NCI-H2029 (cell line): ENCODE results near the gene TRMO.

Source experiments
- DNase-seq: peaks from one replicate; lab custom pipeline; 2025; lab: John Stamatoyannopoulos, UW

The TRMO gene

DNA sequence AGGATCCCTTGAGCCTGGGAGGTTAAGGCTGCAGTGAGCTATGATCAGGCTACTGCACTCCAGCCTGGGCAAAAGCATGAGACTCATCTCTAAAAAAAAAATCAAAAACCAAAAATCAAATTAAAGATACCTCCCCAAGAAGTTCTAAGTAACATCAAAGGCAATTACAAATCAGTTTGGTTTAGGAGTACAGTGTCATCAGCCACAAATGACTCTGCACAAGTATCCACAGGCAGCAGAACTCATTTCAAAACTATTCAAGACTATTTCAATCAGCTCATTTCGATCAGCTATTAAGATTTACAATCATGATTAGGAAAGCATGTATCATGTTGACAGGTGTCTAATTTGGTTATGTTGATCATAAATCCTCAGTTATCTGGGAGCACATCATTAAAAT, 19.1 kb downstream of the TRMO start:
- no peak for DNase-seq

DNA sequence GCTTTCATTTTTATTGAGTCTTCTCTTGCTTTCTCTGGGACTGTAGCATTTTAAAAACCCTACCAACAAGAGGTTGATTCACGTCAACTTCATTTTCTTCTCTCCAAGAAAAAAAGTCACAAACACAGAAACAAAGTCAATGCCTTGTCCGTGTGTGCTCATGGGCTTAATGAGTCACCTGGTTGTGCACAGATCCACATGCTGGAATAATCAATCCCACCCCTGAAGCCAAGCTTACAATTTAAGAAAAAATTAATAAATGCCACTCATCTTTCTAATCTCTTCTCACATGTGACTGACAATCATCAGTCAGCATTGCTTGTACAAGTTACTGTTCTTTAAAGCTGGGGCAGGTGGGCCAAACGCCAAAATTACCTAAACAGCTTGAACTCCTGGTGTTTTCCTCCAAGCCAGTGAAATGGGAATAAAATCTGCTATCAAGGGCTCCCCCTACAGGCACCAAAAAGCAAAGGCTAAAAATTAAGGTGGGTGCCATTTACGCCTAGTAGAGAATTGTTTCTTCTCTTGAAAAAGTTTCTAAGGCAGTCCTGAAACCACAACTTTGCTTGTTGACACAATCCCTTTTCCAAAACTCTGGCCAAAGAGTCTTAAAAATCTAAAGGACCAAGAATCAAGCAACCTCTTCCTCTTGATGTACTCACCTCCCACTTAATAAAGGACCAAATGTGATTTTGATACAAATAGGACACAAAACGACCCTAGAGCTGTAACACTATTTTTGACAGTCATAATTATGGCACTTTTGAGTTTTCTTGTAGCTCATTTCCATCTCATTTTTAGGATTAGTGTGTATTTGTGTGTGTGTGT, 21.3 kb downstream of the TRMO start:
- DNase-seq, result peak; percentile 13

- DNase-seq, result no peak
Observed at GRCh38 chr9:97900103-97900737, 22.1 kb downstream of the TRMO start.

- DNase-seq, result no peak
Observed at GRCh38 chr9:97895695-97896332, 26.5 kb downstream of the TRMO start.

DNA sequence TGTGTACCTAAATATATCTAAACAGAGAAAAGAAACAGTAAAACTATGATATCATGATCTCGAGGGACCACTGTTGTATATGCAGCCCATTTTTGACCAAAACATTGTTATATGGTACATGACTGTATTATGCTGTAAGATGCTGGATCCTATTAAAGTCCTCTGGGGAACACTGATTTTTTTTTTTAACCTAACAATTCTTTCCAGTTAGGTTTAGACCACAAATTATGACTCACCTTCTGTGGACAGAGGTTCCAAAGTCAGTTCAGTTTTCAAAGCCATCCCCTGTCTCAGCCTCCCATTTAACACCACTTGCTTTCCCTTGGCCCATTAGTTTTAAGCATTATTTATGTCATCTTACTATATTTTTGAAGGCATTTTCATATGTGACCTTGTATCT, 27.1 kb downstream of the TRMO start:
- no peak for DNase-seq

GRCh38 chr9:97892421-97892820, 29.9 kb downstream of the TRMO start:
- DNase-seq, result no peak

DNA sequence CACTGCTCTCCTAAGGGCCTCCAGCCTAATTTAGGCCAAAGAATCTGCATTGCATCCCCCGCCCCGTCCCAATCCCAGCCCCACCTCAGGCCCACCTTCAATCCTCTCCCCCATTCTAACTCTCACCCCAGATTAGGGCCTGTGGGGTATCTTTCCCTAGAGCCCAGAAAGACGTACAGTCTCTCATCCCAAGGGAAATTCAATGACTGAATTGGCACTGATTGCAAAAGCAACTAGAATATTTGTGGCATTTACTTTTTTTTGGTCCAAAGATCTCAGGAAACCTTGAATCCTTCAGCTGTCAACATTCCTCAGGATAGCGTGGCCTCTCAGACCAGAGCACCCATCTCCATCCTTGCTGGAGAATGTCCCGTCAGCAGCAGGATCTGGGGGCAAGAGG, 30.6 kb downstream of the TRMO start:
- DNase-seq, result no peak

DNA sequence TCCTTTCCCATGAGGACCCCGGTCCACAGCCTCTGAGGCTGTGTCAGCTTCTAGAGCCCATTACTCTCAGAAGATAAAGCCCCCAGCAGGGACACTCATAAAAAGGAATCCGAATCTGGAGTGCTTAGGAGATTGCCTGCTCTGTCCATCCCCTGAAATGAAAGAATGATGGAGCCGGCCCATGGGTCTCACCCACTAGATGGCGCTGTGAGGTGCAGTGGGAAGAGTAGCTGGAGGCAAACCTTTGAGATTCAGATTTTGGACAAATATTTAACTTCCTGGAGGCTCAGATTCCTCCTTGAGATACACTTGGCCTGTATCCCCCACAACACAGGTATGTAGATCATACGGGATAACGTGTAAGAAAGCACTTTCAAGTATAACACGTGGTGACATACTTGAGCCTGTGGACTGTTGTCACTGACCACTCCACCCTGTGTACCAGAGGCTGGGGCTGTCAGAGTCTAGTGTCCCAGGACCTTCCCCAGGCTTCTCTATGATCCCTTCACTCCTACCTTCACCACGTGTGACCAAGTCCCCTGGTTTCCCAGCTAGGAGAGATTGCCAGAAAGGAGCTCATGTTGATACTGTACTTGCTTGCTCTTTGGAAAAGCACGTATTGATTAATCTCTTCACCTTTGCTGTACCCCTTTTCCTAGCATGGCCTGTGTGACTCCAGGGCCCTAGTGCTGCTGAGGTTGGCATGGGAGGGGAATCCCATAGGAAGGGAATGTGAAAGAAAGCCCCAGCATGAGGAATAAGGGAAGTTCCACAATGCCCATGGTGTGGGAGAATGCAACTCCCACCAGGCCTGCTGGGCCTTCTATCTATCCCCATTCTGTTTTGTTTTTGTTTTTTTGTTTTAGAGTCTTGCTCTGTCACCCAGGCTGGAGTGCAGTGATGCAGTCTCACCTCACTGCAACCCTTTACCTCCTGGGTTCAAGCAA, 32.1 kb downstream of the TRMO start:
- no peak for DNase-seq

- no peak for DNase-seq
Observed at GRCh38 chr9:97880336-97880735, 42.0 kb downstream of the TRMO start.

GRCh38 chr9:97876061-97876460, 46.2 kb downstream of the TRMO start:
- no peak for DNase-seq

GRCh38 chr9:97875111-97875510, 47.2 kb downstream of the TRMO start:
- DNase-seq, result no peak

DNA sequence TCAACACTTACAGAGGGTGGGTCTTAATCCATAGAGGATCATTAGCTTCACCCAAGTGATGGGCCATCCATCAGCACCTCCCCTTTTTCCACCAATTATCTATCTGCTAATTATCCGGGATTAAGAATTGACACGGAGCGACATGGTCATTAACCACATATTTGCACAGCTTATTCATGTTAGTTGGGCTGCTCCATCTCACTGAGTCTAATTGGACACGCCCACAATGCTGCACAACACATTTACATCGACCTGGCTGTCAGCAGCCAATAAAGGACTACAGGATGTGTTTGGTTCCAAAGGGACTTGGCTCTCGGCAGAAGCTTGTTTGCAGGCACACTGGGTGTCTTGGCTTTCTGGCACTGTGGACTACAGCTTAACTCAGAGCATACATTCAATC, 47.7 kb downstream of the TRMO start:
- DNase-seq, result no peak

DNA sequence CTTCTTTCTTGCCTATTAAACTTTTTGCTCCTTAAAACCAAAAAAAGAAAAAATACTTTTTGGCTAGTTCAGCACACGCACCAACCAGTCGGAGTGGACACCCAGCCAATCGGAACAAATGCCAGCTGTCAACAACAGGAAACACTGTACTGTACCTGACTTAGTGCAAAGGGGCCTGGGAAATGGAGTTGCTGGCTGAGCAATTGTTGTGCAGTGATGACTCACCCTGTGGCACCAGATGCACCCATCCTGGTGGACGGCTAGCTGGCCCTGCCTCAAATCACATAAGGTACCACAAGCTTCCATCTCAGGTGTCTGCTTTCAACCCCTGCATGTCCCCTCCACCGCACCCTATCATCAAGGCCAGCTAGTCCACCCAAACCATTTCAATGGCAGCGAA, 48.4 kb downstream of the TRMO start:
- DNase-seq, result no peak

DNA sequence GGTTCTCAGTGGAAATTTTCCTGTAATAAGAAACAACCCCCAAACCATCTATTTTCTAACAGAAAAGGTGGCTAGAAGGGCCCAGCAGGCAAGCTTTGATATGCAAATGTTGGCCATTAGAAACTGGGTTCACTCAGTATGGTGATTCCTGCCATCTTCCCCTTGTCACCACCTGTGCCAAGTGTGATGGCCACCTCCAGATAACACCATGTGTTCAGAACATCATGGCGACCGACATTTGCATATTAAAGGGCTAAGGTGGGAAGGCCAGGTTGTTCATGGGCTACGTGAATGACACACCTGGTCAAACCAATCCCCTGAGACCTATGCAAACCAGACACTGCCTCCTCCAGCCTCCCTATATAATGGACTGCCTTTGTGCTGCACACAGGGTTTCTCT, 48.9 kb downstream of the TRMO start:
- DNase-seq, result no peak

DNA sequence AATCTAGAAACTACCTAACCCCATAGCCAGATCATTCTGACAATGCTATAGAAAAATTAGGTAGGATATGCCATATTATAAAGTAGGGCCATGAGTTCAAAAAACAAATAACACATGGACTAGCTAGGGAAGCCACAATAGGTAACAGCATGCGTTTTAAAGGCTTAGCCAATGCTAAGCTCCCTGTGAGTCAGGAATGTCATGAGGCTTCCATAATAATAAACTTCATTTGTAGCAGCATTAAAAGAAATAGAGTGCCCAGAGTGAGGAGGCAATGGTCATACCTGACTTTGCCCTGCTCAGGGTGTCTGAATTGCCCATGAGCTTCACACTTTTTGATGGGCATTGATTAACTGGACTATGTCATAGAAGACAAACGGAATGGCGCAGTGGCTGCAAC, 53.4 kb downstream of the TRMO start:
- DNase-seq, result no peak

- no peak for DNase-seq
Observed at GRCh38 chr9:97866848-97867247, 55.5 kb downstream of the TRMO start.

DNA sequence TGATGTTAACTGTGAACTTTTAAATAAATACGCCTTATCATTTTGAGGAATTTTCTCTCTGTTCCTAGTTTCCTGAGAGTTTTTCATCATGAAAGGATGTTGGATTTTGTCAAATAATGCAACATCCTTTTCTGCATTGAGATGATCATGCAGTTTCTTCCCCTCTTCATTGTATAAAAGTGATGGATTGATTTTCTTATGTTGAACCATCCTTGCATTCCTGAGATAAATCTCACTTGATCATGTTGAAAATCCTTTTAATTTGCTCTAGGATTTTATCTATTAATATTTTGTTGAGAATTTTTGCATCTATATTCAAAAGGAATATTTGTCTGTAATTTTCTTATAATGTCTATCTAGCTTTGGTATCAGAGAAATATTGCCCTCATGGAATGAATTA, 56.0 kb downstream of the TRMO start:
- no peak for DNase-seq

GRCh38 chr9:97864396-97864795, 57.9 kb downstream of the TRMO start:
- no peak for DNase-seq

GRCh38 chr9:97863314-97863713, 59.0 kb downstream of the TRMO start:
- no peak for DNase-seq

DNA sequence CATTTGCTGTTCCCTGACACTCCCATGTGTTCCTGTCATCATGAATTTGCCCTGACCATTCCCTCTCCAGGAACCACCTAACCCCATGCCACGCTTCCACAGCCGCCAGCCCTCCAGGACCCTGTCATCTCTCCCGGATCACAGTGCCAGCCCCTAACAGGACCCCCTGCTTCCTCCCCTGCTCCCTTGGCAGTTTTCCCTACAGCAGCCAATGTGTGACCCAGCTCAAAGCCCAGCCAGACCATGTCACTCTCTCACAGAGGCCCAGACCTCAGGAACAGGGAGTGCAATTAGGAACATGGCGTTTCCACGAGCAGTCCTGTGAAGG, 61.2 kb downstream of the TRMO start:
- DNase-seq, result no peak

- DNase-seq, result no peak
Observed at GRCh38 chr9:97860451-97861147, 61.7 kb downstream of the TRMO start.

DNA sequence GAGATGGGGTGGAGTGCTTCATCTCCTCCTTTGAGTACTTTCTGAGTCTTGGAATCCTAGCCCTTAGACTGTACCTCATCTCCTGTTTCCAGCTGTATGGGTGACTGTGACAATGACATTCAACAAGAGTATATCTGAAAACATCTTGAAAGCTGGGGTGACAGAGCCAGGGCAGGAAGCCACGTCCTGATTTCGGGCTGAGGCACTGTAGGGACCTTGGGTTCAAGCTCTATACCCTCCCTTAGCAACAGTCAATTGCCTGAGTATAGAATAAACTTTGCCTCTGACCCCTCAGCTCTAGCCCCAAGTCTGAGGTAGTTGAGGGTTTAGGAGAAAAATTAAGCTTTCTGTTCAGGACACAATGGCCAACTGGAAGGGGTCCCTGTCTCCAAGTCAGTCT, 63.0 kb downstream of the TRMO start:
- DNase-seq, result no peak
